HCT116 (cell line): Measurements from ENCODE around the gene GRM4. TPM values are rescaled to one million over a fixed set of nuclear protein-coding genes. Genes with fewer than 3 reads are reported as not detected.

Source experiments
- ATAC-seq: fragments of 200-7000 bp; cut with Tn5 transposase; 2 replicates; pipeline ENCODE4 v1.9.1; 2020; ENCODE audit warnings: mild to moderate bottlenecking, moderate library complexity
- BruUV-seq: library from RNA; stranded (reverse); fragments of 400-500 nt; replicated peaks from 2 replicates; lab custom pipeline; 2021; lab: Mats Ljungman, UMichigan
- CTCF ChIA-PET: fragments of 300-600 bp; sonication (Branson Sonifier 250); formaldehyde crosslinking; loops from one replicate; lab custom pipeline; 2021; ENCODE audit warnings: antibody characterized with exemption; lab: Charles Lee
- POLR2A ChIA-PET: fragments of 300-600, 350-600 bp; sonication (Branson Sonifier 250); formaldehyde crosslinking; loops from one replicate; lab custom pipeline; 2021; ENCODE audit warnings: antibody characterized with exemption; lab: Charles Lee
- RAD21 ChIA-PET, 2 experiments: fragments of 300-600 bp; sonication (Branson Sonifier 250); formaldehyde crosslinking; loops; one replicate each; lab custom pipeline; 2023; ENCODE audit warnings: low total read pairs in 2 of 2; ENCODE audit not compliant: uncharacterized antibody in 2 of 2, unreplicated experiment in 2 of 2, low non-redundant PET in 1 of 2; lab: Charles Lee
- DNase-seq: peaks from one replicate; pipeline ENCODE4 v3.0.0-alpha.2; 2010; ENCODE audit warnings: low read depth, low spot score
- H2AFZ ChIP-seq: fragments of 200-600 bp; shearing (Covaris generic), sonication (generic); 2 replicates; pipeline ENCODE4 v1.6.1; 2017; ENCODE audit warnings: low read depth, mixed run types, mixed read lengths, antibody characterized with exemption, low read length; ENCODE audit not compliant: poor library complexity, severe bottlenecking
- H3K27ac ChIP-seq: 2 replicates; pipeline ENCODE4 v1.5.1; 2012; ENCODE audit warnings: low read depth, low read length
- H3K27me3 ChIP-seq: fragments of 200-600 bp; sonication (generic); 2 replicates; pipeline ENCODE4 v1.6.1; 2016; ENCODE audit warnings: mixed run types, low read length, mixed read lengths; ENCODE audit not compliant: insufficient read depth
- H3K36me3 ChIP-seq, 2 experiments: fragments of 200-500 bp in 1 of 2; fragments of 200-600 bp in 1 of 2; sonication (Bioruptor generic) in 1 of 2; sonication (generic) in 1 of 2; 2 replicates each; pipeline versions ENCODE4 v1.5.1 to v1.6.1; 2014 to 2016; ENCODE audit warnings: low read length in 2 of 2, inconsistent platforms in 1 of 2, mixed read lengths in 1 of 2, mixed run types in 1 of 2; ENCODE audit not compliant: insufficient read depth in 2 of 2, control insufficient read depth in 1 of 2
- H3K4me1 ChIP-seq, 2 experiments: fragments of 200-600 bp in 1 of 2; sonication (generic) in 1 of 2; 2 replicates each; pipeline versions ENCODE4 v1.5.1 to v1.6.1; 2012 to 2017; ENCODE audit warnings: low read length in 2 of 2, inconsistent platforms in 1 of 2, mild to moderate bottlenecking in 1 of 2, mixed read lengths in 1 of 2, mixed run types in 1 of 2, moderate library complexity in 1 of 2; ENCODE audit not compliant: insufficient read depth in 2 of 2, control insufficient read depth in 1 of 2
- H3K4me2 ChIP-seq: fragments of 200-600 bp; sonication (generic); 2 replicates; pipeline ENCODE4 v1.6.1; 2017; ENCODE audit warnings: mixed run types, low read length, mixed read lengths
- H3K4me3 ChIP-seq, 2 experiments: fragments of 200-600 bp in 1 of 2; sonication (generic) in 1 of 2; replicated peaks in 1 of 2; 2 replicates each; pipeline ENCODE4 v1.5.1; 2011 to 2016; ENCODE audit warnings: low read length in 2 of 2, control low read depth in 1 of 2, low read depth in 1 of 2, mild to moderate bottlenecking in 1 of 2, mixed read lengths in 1 of 2, mixed run types in 1 of 2
- H3K79me2 ChIP-seq: fragments of 200-600 bp; sonication (generic); 2 replicates; pipeline ENCODE4 v1.6.1; 2017; ENCODE audit warnings: mild to moderate bottlenecking, mixed run types, low read length, moderate library complexity, mixed read lengths; ENCODE audit not compliant: insufficient read depth
- H3K9ac ChIP-seq: fragments of 200-600 bp; sonication (generic); 2 replicates; pipeline ENCODE4 v1.6.1; 2016; ENCODE audit warnings: low read length, mixed read lengths
- H3K9me2 ChIP-seq: fragments of 200-600 bp; sonication (generic), shearing (Covaris generic); 2 replicates; pipeline ENCODE4 v1.6.1; 2017; ENCODE audit warnings: mixed run types, mild to moderate bottlenecking, moderate library complexity; ENCODE audit not compliant: insufficient read depth
- H3K9me3 ChIP-seq, 2 experiments: fragments of 200-500 bp in 1 of 2; fragments of 200-600 bp in 1 of 2; sonication (Bioruptor generic) in 1 of 2; sonication (generic) in 1 of 2; 2 replicates each; pipeline ENCODE4 v1.6.1; 2014 to 2017; ENCODE audit warnings: low read length in 2 of 2, mixed read lengths in 2 of 2, inconsistent platforms in 1 of 2, low read depth in 1 of 2, mild to moderate bottlenecking in 1 of 2, mixed run types in 1 of 2, moderate library complexity in 1 of 2; ENCODE audit not compliant: control insufficient read depth in 1 of 2, insufficient read depth in 1 of 2
- H4K20me1 ChIP-seq: fragments of 200-600 bp; sonication (generic), shearing (Covaris generic); 2 replicates; pipeline ENCODE4 v1.6.1; 2017; ENCODE audit warnings: mixed run types, mild to moderate bottlenecking, moderate library complexity; ENCODE audit not compliant: insufficient read depth
- ATF3 ChIP-seq: IDR thresholded peaks from 2 replicates; pipeline ENCODE4 v1.6.1; 2012
- CBX3 ChIP-seq: IDR thresholded peaks from 2 replicates; pipeline ENCODE4 v1.6.1; 2012; ENCODE audit warnings: low read depth
- CTCF ChIP-seq, 3 experiments: fragments of 200-600 bp in 1 of 3; sonication (generic) in 1 of 3; IDR thresholded peaks in 2 of 3; conservative IDR thresholded peaks in 1 of 3; 2 replicates each; pipeline ENCODE4 v1.5.1; 2012 to 2017; ENCODE audit warnings: low read depth in 2 of 3, low read length in 2 of 3, antibody characterized with exemption in 1 of 3, borderline replicate concordance in 1 of 3, control low read depth in 1 of 3, mild to moderate bottlenecking in 1 of 3, mixed read lengths in 1 of 3, mixed run types in 1 of 3, moderate library complexity in 1 of 3; ENCODE audit not compliant: insufficient read depth in 1 of 3
- EGR1 ChIP-seq: IDR thresholded peaks from 2 replicates; pipeline ENCODE4 v1.6.1; 2012; ENCODE audit warnings: low read depth
- ELF1 ChIP-seq: IDR thresholded peaks from 2 replicates; pipeline ENCODE4 v1.6.1; 2012; ENCODE audit warnings: low read depth, borderline replicate concordance
- EZH2phosphoT487 ChIP-seq: fragments of 200-600 bp; IDR thresholded peaks from 2 replicates; pipeline ENCODE4 v1.6.1; 2018; ENCODE audit warnings: antibody characterized with exemption, borderline replicate concordance
- FOSL1 ChIP-seq: IDR thresholded peaks from 2 replicates; pipeline ENCODE4 v1.6.1; 2012; ENCODE audit warnings: low read depth
- JUND ChIP-seq: IDR thresholded peaks from 2 replicates; pipeline ENCODE4 v1.6.1; 2012
- MAX ChIP-seq: IDR thresholded peaks from 2 replicates; pipeline ENCODE4 v1.6.1; 2012
- POLR2A ChIP-seq: IDR thresholded peaks from 2 replicates; pipeline ENCODE4 v1.7.0; 2011; ENCODE audit warnings: borderline replicate concordance; ENCODE audit not compliant: insufficient read depth, insufficient read length; ENCODE audit errors: extremely low read depth
- POLR2AphosphoS5 ChIP-seq: IDR thresholded peaks from 2 replicates; pipeline ENCODE4 v1.6.1; 2011; ENCODE audit warnings: mild to moderate bottlenecking, low read depth, low read length, moderate library complexity
- SIN3A ChIP-seq: IDR thresholded peaks from 2 replicates; pipeline ENCODE4 v1.6.1; 2012; ENCODE audit warnings: low read depth
- SRF ChIP-seq: IDR thresholded peaks from 2 replicates; pipeline ENCODE4 v1.6.1; 2012; ENCODE audit warnings: low read depth
- TCF7L2 ChIP-seq: IDR thresholded peaks from 2 replicates; pipeline ENCODE4 v1.7.0; 2011; ENCODE audit warnings: borderline replicate concordance, inconsistent platforms; ENCODE audit not compliant: insufficient read depth, insufficient read length; ENCODE audit errors: extremely low read depth
- ZFX ChIP-seq: fragments of 450-650 bp; IDR thresholded peaks from 2 replicates; pipeline ENCODE4 v1.6.1; 2017
- intact Hi-C: fragments of 100-400 bp; cut with micrococcal nuclease; formaldehyde crosslinking; loops from 2 replicates; pipeline ENCODE4 v1.10.0; 2022
- total RNA-seq: library from RNA; stranded (reverse); gene quantifications from one replicate; pipeline ENCODE4 v1.2.1, GENCODE V29; 2021; ENCODE audit not compliant: unreplicated experiment

Gene GRM4
- total RNA-seq, 1 experiment from 2014 or later = 2.6 TPM

GRCh38 chr6:34129753-34130152 is 16.1 kb downstream of the GRM4 start:
- no peak overlapping the region for H3K9ac ChIP-seq
- H3K4me1 ChIP-seq = peaks cover 2 to 14% of the 10 kb centered on the region in 2 experiments; a peak in 2 of 4 replicates
- no peak overlapping the region for H2AFZ ChIP-seq
- H3K36me3 ChIP-seq = no peaks in the 10 kb centered on the region
- H3K79me2 ChIP-seq = no peaks in the 10 kb centered on the region
- H4K20me1 ChIP-seq = no peaks in the 10 kb centered on the region
- H3K4me3 ChIP-seq = no peak overlapping the region
- RAD21 ChIA-PET = no interaction called here
- POLR2A ChIA-PET = no interaction called here
- intact Hi-C loops = no loop called here
- H3K27ac ChIP-seq = no peak overlapping the region
- H3K27me3 ChIP-seq = no peaks in the 10 kb centered on the region
- no peak overlapping the region for H3K4me2 ChIP-seq
- no peak for DNase-seq
- H3K9me2 ChIP-seq = no peaks in the 10 kb centered on the region
- TF ChIP-seq ATF3 (no peak), CBX3 (no peak), FOSL1 (no peak), POLR2AphosphoS5 (no peak), ZFX (no peak), SRF (no peak), EZH2phosphoT487 (no peak), EGR1 (no peak), MAX (no peak), TCF7L2 (no peak), POLR2A (no peak), CTCF (IDR thresholded peaks at IDR 0.05 in 2 of 3, conservative IDR thresholded peaks at IDR 0.05 in 1 of 3; ENCODE audit: borderline replicate concordance in 1 of 3, insufficient read depth in 1 of 3, low read depth in 2 of 3, low read length in 2 of 3) (no peak), JUND (no peak), SIN3A (no peak), ELF1 (no peak)
- ATAC-seq = no peak
- BruUV-seq = no TSS peak
- no peaks in the 10 kb centered on the region for H3K9me3 ChIP-seq
- CTCF ChIA-PET = no interaction called here
